Lower leg skin (tissue), 4 donors: Measurements from ENCODE around the gene PBX1. TPM values are rescaled to one million over a fixed set of nuclear protein-coding genes. Genes with fewer than 3 reads are reported as not detected.

Experiments used
- DNase-seq, 2 donors: peaks; one replicate each; pipeline ENCODE4 v3.0.0-alpha.2; 2019; ENCODE audit warnings: low spot score in 2 of 2
- H3K4me3 ChIP-seq: fragments of 200-600 bp; sonication (generic); 2 replicates; pipeline ENCODE4 v1.5.1; 2017; ENCODE audit warnings: mild to moderate bottlenecking, low read depth; ENCODE audit not compliant: poor library complexity, severe bottlenecking
- POLR2A ChIP-seq, 2 donors: fragments of 450-650 bp; IDR thresholded peaks; one replicate each; pipeline ENCODE4 v1.6.1; 2016 to 2017; ENCODE audit warnings: antibody characterized with exemption in 2 of 2, mild to moderate bottlenecking in 1 of 2, moderate library complexity in 1 of 2
- WGBS, 2 donors: methylation state at CpG; one replicate each; pipeline ENCODE4 v1.1.5; 2018; 5-methylcytosine and 5-hydroxymethylcytosine counted together
- intact Hi-C: fragments of 100-400 bp; cut with DNase I; formaldehyde crosslinking; loops from one replicate; pipeline ENCODE4 v1.15.0; 2023; ENCODE audit warnings: low total_unique reads
- total RNA-seq, 4 donors: library from RNA; depleted of rRNA; stranded (reverse); fragments of >200 nt; gene quantifications; one replicate each; pipeline ENCODE4 v1.1.0, GENCODE V29; 2016
- TF ChIP-seq, protein P1 (sequence below), 3 donors: fragments of 450-650 bp; IDR thresholded peaks; one replicate each; pipeline ENCODE4 v1.5.1; 2016; ENCODE audit warnings: antibody characterized with exemption in 3 of 3, mild to moderate bottlenecking in 3 of 3, moderate library complexity in 2 of 3

PBX1 gene
- total RNA-seq, 4 donors from 2014 or later = 10.0 to 24.1 (median 15.4) TPM

DNA sequence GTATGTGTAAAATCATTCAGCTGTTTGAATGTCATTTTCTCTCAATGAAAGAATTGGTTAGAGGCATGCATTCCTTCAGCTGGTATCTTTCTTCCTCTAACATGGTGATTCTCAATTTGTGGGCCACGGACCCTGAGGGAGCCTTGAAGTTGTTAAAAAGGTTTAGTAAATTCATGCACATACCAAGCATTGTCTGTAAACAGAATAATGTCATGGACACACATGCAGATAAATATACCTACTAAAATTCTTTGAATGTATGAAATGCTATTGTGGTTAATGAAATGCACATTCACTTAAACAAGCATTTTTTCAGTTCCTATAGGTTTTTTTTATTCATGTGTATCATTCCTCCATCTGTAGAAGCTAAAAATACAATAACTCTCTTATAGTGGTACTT lies 65.4 kb downstream of the PBX1 start:
- WGBS, 2 donors = 84 to 90% methylated on average over 1 of the region's 1 CpG
- H3K4me3 ChIP-seq = no peak overlapping the region
- TF ChIP-seq POLR2A (IDR thresholded peaks at IDR 0.05) = no peak
- DNase-seq = no peak
- intact Hi-C loops = no loop called here

DNA sequence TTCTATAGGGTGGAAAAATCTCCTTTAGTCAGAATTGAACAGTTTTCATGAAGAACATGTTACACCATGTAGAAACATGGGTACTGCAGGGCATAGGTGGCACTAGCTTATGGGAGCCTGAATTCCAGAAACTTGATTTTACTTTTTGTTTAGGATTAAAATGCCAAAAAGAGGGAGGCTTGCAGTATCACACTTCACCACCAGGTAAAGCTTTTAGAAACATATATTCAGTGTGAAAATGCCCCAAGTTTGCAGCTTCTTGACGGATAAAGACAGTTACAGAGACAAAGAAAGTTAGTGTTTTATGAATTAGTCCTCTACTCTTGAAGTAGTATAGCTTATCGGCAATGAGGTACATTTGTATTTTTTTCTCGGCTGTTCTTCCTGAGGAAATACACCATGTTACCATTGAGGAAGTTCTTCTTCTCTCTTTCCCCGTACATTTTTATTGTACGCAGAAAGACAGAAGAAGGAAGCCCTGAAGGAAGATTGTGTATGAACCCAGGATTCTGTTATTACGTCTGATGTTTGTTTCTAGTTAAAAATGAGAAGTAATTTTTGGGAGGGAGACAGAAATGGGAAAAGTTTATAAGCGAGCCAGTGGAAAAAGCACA lies 66.1 kb downstream of the PBX1 start:
- no peak for DNase-seq
- 47 to 54% methylated on average over 7 of the region's 7 CpGs for WGBS, 2 donors
- intact Hi-C loops = no loop called here
- TF ChIP-seq, protein P1, sequence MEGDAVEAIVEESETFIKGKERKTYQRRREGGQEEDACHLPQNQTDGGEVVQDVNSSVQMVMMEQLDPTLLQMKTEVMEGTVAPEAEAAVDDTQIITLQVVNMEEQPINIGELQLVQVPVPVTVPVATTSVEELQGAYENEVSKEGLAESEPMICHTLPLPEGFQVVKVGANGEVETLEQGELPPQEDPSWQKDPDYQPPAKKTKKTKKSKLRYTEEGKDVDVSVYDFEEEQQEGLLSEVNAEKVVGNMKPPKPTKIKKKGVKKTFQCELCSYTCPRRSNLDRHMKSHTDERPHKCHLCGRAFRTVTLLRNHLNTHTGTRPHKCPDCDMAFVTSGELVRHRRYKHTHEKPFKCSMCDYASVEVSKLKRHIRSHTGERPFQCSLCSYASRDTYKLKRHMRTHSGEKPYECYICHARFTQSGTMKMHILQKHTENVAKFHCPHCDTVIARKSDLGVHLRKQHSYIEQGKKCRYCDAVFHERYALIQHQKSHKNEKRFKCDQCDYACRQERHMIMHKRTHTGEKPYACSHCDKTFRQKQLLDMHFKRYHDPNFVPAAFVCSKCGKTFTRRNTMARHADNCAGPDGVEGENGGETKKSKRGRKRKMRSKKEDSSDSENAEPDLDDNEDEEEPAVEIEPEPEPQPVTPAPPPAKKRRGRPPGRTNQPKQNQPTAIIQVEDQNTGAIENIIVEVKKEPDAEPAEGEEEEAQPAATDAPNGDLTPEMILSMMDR (IDR thresholded peaks at IDR 0.05) = no peak
- TF ChIP-seq POLR2A (IDR thresholded peaks at IDR 0.05) = no peak
- H3K4me3 ChIP-seq = no peak overlapping the region

DNA sequence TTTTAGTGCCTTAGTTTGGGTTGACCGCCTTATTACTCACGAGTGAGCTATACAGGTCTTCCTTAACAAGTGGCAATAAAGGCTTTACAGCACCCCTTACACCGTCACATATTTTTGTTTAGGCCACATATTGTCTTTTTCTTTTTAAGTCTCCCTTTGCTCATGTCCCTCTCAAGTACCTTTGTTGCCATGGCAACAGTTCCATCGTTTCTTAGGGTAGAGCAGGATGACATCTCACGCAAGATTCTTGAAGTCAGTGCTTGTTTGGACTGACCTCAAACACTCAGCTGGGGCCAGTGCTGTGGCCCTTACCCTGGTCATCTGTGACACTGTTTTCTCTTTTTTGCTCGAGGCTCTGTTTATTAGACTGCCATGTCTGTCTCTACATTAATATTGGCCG lies 69.8 kb downstream of the PBX1 start:
- DNase-seq = no peak
- no peak for TF ChIP-seq POLR2A (IDR thresholded peaks at IDR 0.05)
- TF ChIP-seq, protein P1 (IDR thresholded peaks at IDR 0.05) = no peak
- intact Hi-C loops = no loop called here
- 89 to 94% methylated on average over 7 of the region's 7 CpGs for WGBS, 2 donors
- no peak overlapping the region for H3K4me3 ChIP-seq

DNA sequence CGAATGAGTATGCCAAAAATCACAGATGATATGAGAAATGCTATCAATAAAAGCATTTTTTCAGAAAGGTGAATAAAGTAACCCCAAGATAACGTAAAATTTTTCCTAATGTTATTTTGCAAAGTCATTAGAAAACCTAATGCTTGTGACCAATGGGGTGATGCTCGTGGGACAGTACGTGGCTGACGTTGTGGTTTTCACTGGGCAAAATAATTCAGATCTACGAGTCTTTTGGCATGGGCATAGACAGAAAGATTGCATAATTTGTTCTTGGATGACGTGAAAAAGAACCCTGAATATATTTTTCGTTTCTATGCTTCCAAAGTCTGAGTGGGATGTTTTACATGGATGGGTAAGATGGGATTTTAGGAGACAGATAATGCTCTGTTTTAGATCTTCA lies 71.0 kb downstream of the PBX1 start:
- DNase-seq = no peak
- TF ChIP-seq, protein P1 (IDR thresholded peaks at IDR 0.05) = no peak
- TF ChIP-seq POLR2A (IDR thresholded peaks at IDR 0.05) = no peak
- no peak overlapping the region for H3K4me3 ChIP-seq
- intact Hi-C loops = no loop called here
- WGBS, 2 donors = 53 to 59% methylated on average over 8 of the region's 8 CpGs

DNA sequence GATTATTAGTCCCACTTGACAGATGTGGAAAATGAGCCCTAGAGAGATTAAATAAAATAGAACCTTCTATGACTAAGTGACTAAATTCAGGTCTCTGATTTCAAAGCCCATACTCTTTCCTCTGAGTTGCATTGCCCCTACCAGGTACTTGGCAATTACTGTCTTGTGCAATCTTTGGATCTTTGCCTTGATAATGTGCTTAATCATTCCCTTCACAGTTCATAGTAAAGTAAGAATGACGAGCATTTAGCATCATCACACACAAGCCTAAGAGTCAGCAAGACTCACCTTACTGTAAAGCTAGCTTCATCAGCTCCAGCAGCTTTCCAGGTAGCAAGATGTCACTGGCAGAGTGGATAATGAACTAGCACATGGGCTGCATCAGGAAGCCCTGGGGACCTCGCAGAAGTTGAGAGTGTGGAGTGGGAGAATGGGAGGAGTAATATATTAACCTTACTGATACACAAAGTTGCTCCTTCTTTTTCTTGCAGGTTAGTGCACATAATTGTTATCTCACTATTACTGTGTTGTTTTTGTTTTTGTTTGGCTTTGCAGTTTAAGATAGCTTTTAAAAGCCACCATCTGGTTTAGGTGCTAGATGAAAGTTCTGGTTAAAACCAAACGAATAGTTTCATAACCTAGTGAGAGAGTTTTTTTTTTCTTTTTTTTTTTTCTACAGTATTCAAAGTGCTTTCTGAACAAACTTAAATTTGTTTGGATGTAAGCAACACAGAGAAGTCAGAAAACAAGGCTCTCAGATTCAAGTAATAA lies 71.8 kb downstream of the PBX1 start:
- no peak for DNase-seq
- WGBS, 2 donors = 46 to 48% methylated on average over 3 of the region's 3 CpGs
- no peak for TF ChIP-seq POLR2A (IDR thresholded peaks at IDR 0.05)
- intact Hi-C loops = no loop called here
- no peak overlapping the region for H3K4me3 ChIP-seq

DNA sequence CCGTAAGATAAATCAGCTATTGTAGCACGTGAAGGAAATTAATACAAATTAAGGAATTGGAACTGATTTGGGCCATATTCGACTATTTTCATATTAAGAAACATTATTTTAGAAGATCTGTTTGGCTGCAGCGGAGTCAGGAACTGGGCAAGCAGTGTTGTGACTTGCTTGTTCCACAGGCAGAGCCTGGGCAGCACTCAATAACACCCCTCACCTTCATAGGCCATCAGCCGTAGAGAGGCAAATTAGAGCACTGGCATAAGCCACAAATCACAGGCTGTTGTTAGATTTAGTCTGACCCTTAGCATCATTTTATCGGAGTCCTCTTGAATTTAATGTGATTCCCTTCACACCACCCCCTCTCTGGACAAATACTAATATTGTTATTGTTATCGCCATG lies 72.8 kb downstream of the PBX1 start:
- TF ChIP-seq, protein P1 (IDR thresholded peaks at IDR 0.05) = no peak
- 85 to 88% methylated on average over 7 of the region's 7 CpGs for WGBS, 2 donors
- intact Hi-C loops = no loop called here
- H3K4me3 ChIP-seq = no peak overlapping the region
- DNase-seq = no peak

DNA sequence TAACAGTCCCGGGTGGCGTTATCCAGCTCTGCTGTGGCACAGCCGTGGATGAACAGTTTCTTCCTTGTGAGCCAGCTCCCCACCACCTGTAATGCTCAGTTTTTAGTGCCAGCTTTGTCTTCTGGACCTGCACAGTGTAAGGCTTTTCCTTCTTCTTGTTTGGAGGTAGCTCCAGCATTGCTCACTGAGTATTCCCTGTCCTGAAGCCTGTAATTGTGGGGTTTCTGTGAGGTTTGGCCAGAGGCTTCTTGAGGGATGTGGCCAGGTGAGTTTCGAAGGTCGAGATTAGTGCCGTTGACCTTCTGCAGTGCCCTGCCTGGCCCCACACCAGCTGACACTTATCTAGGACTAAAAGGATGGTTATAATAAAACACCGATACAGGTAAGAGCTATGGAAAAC lies 75.0 kb downstream of the PBX1 start:
- WGBS, 2 donors = 88 to 91% methylated on average over 7 of the region's 7 CpGs
- TF ChIP-seq, protein P1 (IDR thresholded peaks at IDR 0.05) = no peak
- TF ChIP-seq POLR2A (IDR thresholded peaks at IDR 0.05) = no peak
- DNase-seq = no peak
- no peak overlapping the region for H3K4me3 ChIP-seq
- intact Hi-C loops = no loop called here
